Smooth muscle cell (in vitro differentiated cells): ENCODE measurements around the gene ENTR1. TPM values are rescaled to one million over a fixed set of nuclear protein-coding genes. Genes with fewer than 3 reads are reported as not detected.

ENCODE experiments used
- DNase-seq: peaks from one replicate; lab custom pipeline; 2025; ENCODE audit not compliant: unreplicated experiment; lab: John Stamatoyannopoulos, UW
- H2AFZ ChIP-seq: fragments of 200-600 bp; sonication (generic); 2 replicates; pipeline ENCODE4 v1.6.0; 2016; ENCODE audit warnings: antibody characterized with exemption, low read depth, mild to moderate bottlenecking
- H3F3A ChIP-seq: fragments of 200-600 bp; sonication (generic); 2 replicates; pipeline ENCODE4 v1.6.0; 2017; ENCODE audit warnings: antibody characterized with exemption, low read depth
- H3K27ac ChIP-seq: fragments of 200-600 bp; sonication (generic); 2 replicates; pipeline ENCODE4 v1.5.1; 2016; ENCODE audit warnings: low read depth, mild to moderate bottlenecking
- H3K27me3 ChIP-seq: fragments of 200-600 bp; sonication (generic); 2 replicates; pipeline ENCODE4 v1.6.1; 2016; ENCODE audit warnings: low read depth, mild to moderate bottlenecking
- H3K36me3 ChIP-seq: fragments of 200-600 bp; sonication (generic); 2 replicates; pipeline ENCODE4 v1.5.1; 2016; ENCODE audit warnings: low read depth
- H3K4me1 ChIP-seq: fragments of 200-600 bp; sonication (generic); 2 replicates; pipeline ENCODE4 v1.5.1; 2016; ENCODE audit warnings: low read depth
- H3K4me2 ChIP-seq: fragments of 200-600 bp; sonication (generic); 2 replicates; pipeline ENCODE4 v1.6.0; 2016; ENCODE audit warnings: mild to moderate bottlenecking
- H3K4me3 ChIP-seq: fragments of 200-600 bp; sonication (generic); 2 replicates; pipeline ENCODE4 v1.5.1; 2016; ENCODE audit warnings: mild to moderate bottlenecking
- H3K79me2 ChIP-seq: fragments of 200-600 bp; sonication (generic); 2 replicates; pipeline ENCODE4 v1.6.0; 2016; ENCODE audit warnings: low read depth, mild to moderate bottlenecking
- H3K9ac ChIP-seq: fragments of 200-600 bp; sonication (generic); 2 replicates; pipeline ENCODE4 v1.6.0; 2016; ENCODE audit warnings: low read depth
- H3K9me3 ChIP-seq: fragments of 200-600 bp; sonication (generic); replicated peaks from 2 replicates; pipeline ENCODE4 v1.5.1; 2016; ENCODE audit warnings: low read depth
- H4K20me1 ChIP-seq: fragments of 200-600 bp; sonication (generic); 2 replicates; pipeline ENCODE4 v1.6.0; 2016; ENCODE audit warnings: low read depth
- WGBS: methylation state at CpG from one replicate; pipeline ENCODE4 v1.1.7; 2016; ENCODE audit warnings: low lambda C conversion rate; 5-methylcytosine and 5-hydroxymethylcytosine counted together
- polyA plus RNA-seq: library from polyadenylated mRNA; unstranded; fragments of >200 nt; fragmentation: Nextera tagmentation; extraction: Ambion mirVana; gene quantifications from 2 replicates; pipeline ENCODE4 v1.2.1, GENCODE V29; 2016
- total RNA-seq: library from RNA; depleted of rRNA; stranded (reverse); fragments of >200 nt; gene quantifications from 2 replicates; pipeline ENCODE4 v1.2.3, GENCODE V29; 2014
- TF ChIP-seq, protein P1 (sequence below): fragments of 200-600 bp; sonication (generic); IDR thresholded peaks from 2 replicates; pipeline ENCODE4 v1.5.1; 2017; ENCODE audit warnings: borderline replicate concordance, mild to moderate bottlenecking, antibody characterized with exemption; ENCODE audit not compliant: insufficient read depth, poor library complexity, severe bottlenecking

The ENTR1 gene
- 28.9 and 47.6 TPM in 2 replicates for total RNA-seq
- polyA plus RNA-seq, result 25.4 and 29.7 TPM in 2 replicates

GRCh38 chr9:136410500-136411287, at the start of gene ENTR1, which contains the start of gene PMPCA:
Gene ENTR1, minus strand, starts transcription at chr9:136410614. Its CDS starts 217 bp downstream, at chr9:136410397.
Gene PMPCA, plus strand, starts transcription at chr9:136410658. Its CDS starts 11 bp downstream, at chr9:136410669.
- 2% methylated on average over 32 of the region's 83 CpGs for WGBS
- Histone ChIP-seq H3K9ac (peak within 1 kb of the TSS; percentile 98), H2AFZ (peak within 1 kb of the TSS; percentile 72), H3K36me3 (peaks cover 3% of the 10 kb centered on the region), H3K79me2 (peaks cover 52% of the 10 kb centered on the region), H3K4me3 (peak within 1 kb of the TSS; percentile 96), H3K4me1 (peaks cover 17% of the 10 kb centered on the region), H3K4me2 (peak within 1 kb of the TSS; percentile 98), H4K20me1 (peaks cover 39% of the 10 kb centered on the region), H3K9me3 (no peaks in the 10 kb centered on the region), H3K27ac (peak within 1 kb of the TSS; percentile 91), H3F3A (no peaks in the 10 kb centered on the region), H3K27me3 (no peaks in the 10 kb centered on the region)
- TF ChIP-seq, protein P1, sequence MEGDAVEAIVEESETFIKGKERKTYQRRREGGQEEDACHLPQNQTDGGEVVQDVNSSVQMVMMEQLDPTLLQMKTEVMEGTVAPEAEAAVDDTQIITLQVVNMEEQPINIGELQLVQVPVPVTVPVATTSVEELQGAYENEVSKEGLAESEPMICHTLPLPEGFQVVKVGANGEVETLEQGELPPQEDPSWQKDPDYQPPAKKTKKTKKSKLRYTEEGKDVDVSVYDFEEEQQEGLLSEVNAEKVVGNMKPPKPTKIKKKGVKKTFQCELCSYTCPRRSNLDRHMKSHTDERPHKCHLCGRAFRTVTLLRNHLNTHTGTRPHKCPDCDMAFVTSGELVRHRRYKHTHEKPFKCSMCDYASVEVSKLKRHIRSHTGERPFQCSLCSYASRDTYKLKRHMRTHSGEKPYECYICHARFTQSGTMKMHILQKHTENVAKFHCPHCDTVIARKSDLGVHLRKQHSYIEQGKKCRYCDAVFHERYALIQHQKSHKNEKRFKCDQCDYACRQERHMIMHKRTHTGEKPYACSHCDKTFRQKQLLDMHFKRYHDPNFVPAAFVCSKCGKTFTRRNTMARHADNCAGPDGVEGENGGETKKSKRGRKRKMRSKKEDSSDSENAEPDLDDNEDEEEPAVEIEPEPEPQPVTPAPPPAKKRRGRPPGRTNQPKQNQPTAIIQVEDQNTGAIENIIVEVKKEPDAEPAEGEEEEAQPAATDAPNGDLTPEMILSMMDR, result no peak
- DNase-seq, result peak; percentile 76

- Histone ChIP-seq H3K79me2 (peaks cover 16% of the 10 kb centered on the region), H3K4me1 (no peaks in the 10 kb centered on the region), H3K4me3 (no peak overlapping the region), H3K9me3 (no peaks in the 10 kb centered on the region), H3K9ac (no peak overlapping the region), H3F3A (no peaks in the 10 kb centered on the region), H3K4me2 (no peak overlapping the region), H3K27ac (no peak overlapping the region), H4K20me1 (peaks cover 94% of the 10 kb centered on the region), H3K36me3 (peaks cover 9% of the 10 kb centered on the region), H2AFZ (no peak overlapping the region), H3K27me3 (no peaks in the 10 kb centered on the region)
- whole genome bisulfite sequencing, result 99% methylated on average over 18 of the region's 28 CpGs
- no peak for DNase-seq
- TF ChIP-seq, protein P1, result no peak
Measured at GRCh38 chr9:136459425-136459824, 49.0 kb upstream of the ENTR1 start.

- Histone ChIP-seq H3K4me2 (no peak overlapping the region), H3K27ac (no peak overlapping the region), H3K9ac (no peak overlapping the region), H3K4me3 (no peak overlapping the region), H4K20me1 (peaks cover 93% of the 10 kb centered on the region), H3K27me3 (no peaks in the 10 kb centered on the region), H3K36me3 (peaks cover 2% of the 10 kb centered on the region), H3K79me2 (peaks cover 5% of the 10 kb centered on the region), H3F3A (no peaks in the 10 kb centered on the region), H3K4me1 (no peaks in the 10 kb centered on the region), H2AFZ (no peak overlapping the region), H3K9me3 (no peaks in the 10 kb centered on the region)
- no peak for DNase-seq
- WGBS, result 98% methylated on average over 24 of the region's 24 CpGs
- TF ChIP-seq, protein P1, result no peak
Measured at GRCh38 chr9:136457326-136457725, 46.9 kb upstream of the ENTR1 start.
